ENCODE measurements around the gene FAM171A1.

GRCh38 chr10:15351099-15351820 lies 19.8 kb downstream of the FAM171A1 start:
- TF ChIP-seq, protein P1, sequence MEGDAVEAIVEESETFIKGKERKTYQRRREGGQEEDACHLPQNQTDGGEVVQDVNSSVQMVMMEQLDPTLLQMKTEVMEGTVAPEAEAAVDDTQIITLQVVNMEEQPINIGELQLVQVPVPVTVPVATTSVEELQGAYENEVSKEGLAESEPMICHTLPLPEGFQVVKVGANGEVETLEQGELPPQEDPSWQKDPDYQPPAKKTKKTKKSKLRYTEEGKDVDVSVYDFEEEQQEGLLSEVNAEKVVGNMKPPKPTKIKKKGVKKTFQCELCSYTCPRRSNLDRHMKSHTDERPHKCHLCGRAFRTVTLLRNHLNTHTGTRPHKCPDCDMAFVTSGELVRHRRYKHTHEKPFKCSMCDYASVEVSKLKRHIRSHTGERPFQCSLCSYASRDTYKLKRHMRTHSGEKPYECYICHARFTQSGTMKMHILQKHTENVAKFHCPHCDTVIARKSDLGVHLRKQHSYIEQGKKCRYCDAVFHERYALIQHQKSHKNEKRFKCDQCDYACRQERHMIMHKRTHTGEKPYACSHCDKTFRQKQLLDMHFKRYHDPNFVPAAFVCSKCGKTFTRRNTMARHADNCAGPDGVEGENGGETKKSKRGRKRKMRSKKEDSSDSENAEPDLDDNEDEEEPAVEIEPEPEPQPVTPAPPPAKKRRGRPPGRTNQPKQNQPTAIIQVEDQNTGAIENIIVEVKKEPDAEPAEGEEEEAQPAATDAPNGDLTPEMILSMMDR (IDR thresholded peaks at IDR 0.05; ENCODE audit: extremely low read depth in 1 of 2, insufficient read depth in 1 of 2, low read depth in 1 of 2, low read length in 2 of 2) = no peak
- TF ChIP-seq EZH2 (IDR thresholded peaks at IDR 0.05; ENCODE audit: borderline replicate concordance, low read depth, low read length, severe bottlenecking) (no peak), POLR2AphosphoS5 (IDR thresholded peaks at IDR 0.05; ENCODE audit: insufficient read depth, low read depth, low read length) (no peak), POLR2A (IDR thresholded peaks at IDR 0.05; ENCODE audit: low read depth, low read length) (no peak)

Data from endothelial cell of umbilical vein (primary cell).